ENCODE data around the gene FOXL2NB. TPM values are rescaled to one million over a fixed set of nuclear protein-coding genes. Genes with fewer than 3 reads are reported as not detected.

The FOXL2NB gene
- polyA plus RNA-seq, 1 donor from 2014 or later: not detected

GRCh38 chr3:138950006-138950644 lies 3.1 kb downstream of the FOXL2NB start:
- H3K27ac ChIP-seq (ENCODE audit: low read length): no peak overlapping the region
- H3K9me2 ChIP-seq (ENCODE audit: insufficient read depth, low read length): no peaks in the 10 kb centered on the region
- no peaks in the 10 kb centered on the region for H3K9me3 ChIP-seq (ENCODE audit: low read length)
- no peak for TF ChIP-seq EP300 (conservative IDR thresholded peaks at IDR 0.05; ENCODE audit: poor library complexity, severe bottlenecking)
- TF ChIP-seq SMC3 (conservative IDR thresholded peaks at IDR 0.05; ENCODE audit: poor library complexity): no peak
- peak; percentile 39 for TF ChIP-seq EZH2 (IDR thresholded peaks at IDR 0.05; ENCODE audit: borderline replicate concordance, insufficient read depth, low read length, poor library complexity, severe bottlenecking)
- TF ChIP-seq CTCF (IDR thresholded peaks at IDR 0.05; ENCODE audit: poor library complexity, severe bottlenecking): peak; percentile 15
- TF ChIP-seq TAF1 (IDR thresholded peaks at IDR 0.05; ENCODE audit: low read depth): no peak
- TF ChIP-seq POLR2AphosphoS5 (IDR thresholded peaks at IDR 0.05): no peak
- TF ChIP-seq MXI1 (conservative IDR thresholded peaks at IDR 0.05; ENCODE audit: poor library complexity, severe bottlenecking): no peak
- H3K4me3 ChIP-seq (ENCODE audit: low read length): peak overlapping the region; percentile 70
- H3K9ac ChIP-seq (ENCODE audit: low read length): peak overlapping the region; percentile 37
- H3F3A ChIP-seq (ENCODE audit: insufficient read depth, low read length, poor library complexity, severe bottlenecking): no peaks in the 10 kb centered on the region
- no peaks in the 10 kb centered on the region for H4K20me1 ChIP-seq (ENCODE audit: insufficient read depth)
- H3K27me3 ChIP-seq (ENCODE audit: insufficient read depth, low read depth, low read length): peaks cover 85% of the 10 kb centered on the region
- no peaks in the 10 kb centered on the region for H3K79me2 ChIP-seq (replicated peaks; ENCODE audit: insufficient read depth, low read length)
- no peaks in the 10 kb centered on the region for H3K36me3 ChIP-seq (ENCODE audit: insufficient read depth, low read length)
- peak overlapping the region; percentile 46 for H3K4me2 ChIP-seq (ENCODE audit: low read length)
- H2AFZ ChIP-seq (ENCODE audit: low read depth, low read length): no peak overlapping the region

GRCh38 chr3:138950701-138951100 lies 3.7 kb downstream of the FOXL2NB start:
- TF ChIP-seq TAF1 (IDR thresholded peaks at IDR 0.05; ENCODE audit: low read depth) (no peak), MXI1 (conservative IDR thresholded peaks at IDR 0.05; ENCODE audit: poor library complexity, severe bottlenecking) (no peak), EZH2 (IDR thresholded peaks at IDR 0.05; ENCODE audit: borderline replicate concordance, insufficient read depth, low read length, poor library complexity, severe bottlenecking) (no peak), REST (IDR thresholded peaks at IDR 0.05; ENCODE audit: borderline replicate concordance) (no peak), POLR2AphosphoS5 (IDR thresholded peaks at IDR 0.05) (no peak), RAD21 (conservative IDR thresholded peaks at IDR 0.05) (no peak), EP300 (conservative IDR thresholded peaks at IDR 0.05; ENCODE audit: poor library complexity, severe bottlenecking) (no peak), CTCF (IDR thresholded peaks at IDR 0.05; ENCODE audit: poor library complexity, severe bottlenecking) (no peak), SMC3 (conservative IDR thresholded peaks at IDR 0.05; ENCODE audit: poor library complexity) (no peak)
- H3K9me3 ChIP-seq (ENCODE audit: low read length): no peaks in the 10 kb centered on the region
- H4K20me1 ChIP-seq (ENCODE audit: insufficient read depth): no peaks in the 10 kb centered on the region
- no peak overlapping the region for H3K9ac ChIP-seq (ENCODE audit: low read length)
- H3K4me2 ChIP-seq (ENCODE audit: low read length): no peak overlapping the region
- H3K27me3 ChIP-seq (ENCODE audit: insufficient read depth, low read depth, low read length): peaks cover 85% of the 10 kb centered on the region
- H3F3A ChIP-seq (ENCODE audit: insufficient read depth, low read length, poor library complexity, severe bottlenecking): no peaks in the 10 kb centered on the region
- no peak overlapping the region for H3K27ac ChIP-seq (ENCODE audit: low read length)
- H3K4me3 ChIP-seq (ENCODE audit: low read length): peak overlapping the region; percentile 70
- H3K79me2 ChIP-seq (replicated peaks; ENCODE audit: insufficient read depth, low read length): no peaks in the 10 kb centered on the region
- no peaks in the 10 kb centered on the region for H3K36me3 ChIP-seq (ENCODE audit: insufficient read depth, low read length)
- no peak overlapping the region for H2AFZ ChIP-seq (ENCODE audit: low read depth, low read length)
- H3K9me2 ChIP-seq (ENCODE audit: insufficient read depth, low read length): no peaks in the 10 kb centered on the region

Measured in neural cell (in vitro differentiated cells).